Hepatocyte (in vitro differentiated cells): Measurements from ENCODE around the gene ARHGEF37. TPM values are rescaled to one million over a fixed set of nuclear protein-coding genes. Genes with fewer than 3 reads are reported as not detected.

Experiments
- DNase-seq: peaks from one replicate; pipeline ENCODE4 v3.0.0-alpha.2; 2016; ENCODE audit warnings: low spot score
- H2AFZ ChIP-seq: fragments of 200-600 bp; sonication (generic); 2 replicates; pipeline ENCODE4 v1.6.0; 2016; ENCODE audit warnings: antibody characterized with exemption, mild to moderate bottlenecking
- H3K27ac ChIP-seq: fragments of 200-600 bp; sonication (generic); 2 replicates; pipeline ENCODE4 v1.5.1; 2016; ENCODE audit warnings: mild to moderate bottlenecking
- H3K27me3 ChIP-seq: fragments of 200-600 bp; sonication (generic); 2 replicates; pipeline ENCODE4 v1.6.1; 2016
- H3K36me3 ChIP-seq: fragments of 200-600 bp; sonication (generic); replicated peaks from 2 replicates; pipeline ENCODE4 v1.5.1; 2016; ENCODE audit warnings: low read depth; ENCODE audit not compliant: insufficient read depth
- H3K4me1 ChIP-seq: fragments of 200-600 bp; sonication (generic); 2 replicates; pipeline ENCODE4 v1.5.1; 2016; ENCODE audit warnings: mild to moderate bottlenecking, moderate library complexity; ENCODE audit not compliant: insufficient read depth
- H3K4me2 ChIP-seq: fragments of 200-600 bp; sonication (generic); 2 replicates; pipeline ENCODE4 v1.6.0; 2016
- H3K4me3 ChIP-seq: fragments of 200-600 bp; sonication (generic); 2 replicates; pipeline ENCODE4 v1.5.1; 2016; ENCODE audit warnings: mild to moderate bottlenecking
- H3K79me2 ChIP-seq: fragments of 200-600 bp; sonication (generic); 2 replicates; pipeline ENCODE4 v1.6.0; 2017; ENCODE audit warnings: mild to moderate bottlenecking
- H3K9me2 ChIP-seq: fragments of 200-600 bp; sonication (generic); replicated peaks from 2 replicates; pipeline ENCODE4 v1.6.0; 2017; ENCODE audit warnings: mild to moderate bottlenecking; ENCODE audit not compliant: insufficient read depth
- H3K9me3 ChIP-seq: fragments of 200-600 bp; sonication (generic); 2 replicates; pipeline ENCODE4 v1.5.1; 2016; ENCODE audit warnings: low read depth, mild to moderate bottlenecking
- H4K20me1 ChIP-seq: fragments of 200-600 bp; sonication (generic); 2 replicates; pipeline ENCODE4 v1.6.0; 2016; ENCODE audit warnings: mild to moderate bottlenecking; ENCODE audit not compliant: insufficient read depth, poor library complexity, severe bottlenecking
- EZH2 ChIP-seq: fragments of 200-600 bp; sonication (generic); IDR thresholded peaks from 2 replicates; pipeline ENCODE4 v1.6.1; 2016; ENCODE audit warnings: antibody characterized with exemption, mild to moderate bottlenecking, borderline replicate concordance
- EZH2phosphoT487 ChIP-seq: fragments of 200-600 bp; sonication (generic); IDR thresholded peaks from one replicate; pipeline ENCODE4 v1.6.1; 2018; ENCODE audit warnings: antibody characterized with exemption, mild to moderate bottlenecking, low read depth, moderate library complexity; ENCODE audit not compliant: unreplicated experiment, severe bottlenecking
- WGBS: methylation state at CpG from one replicate; pipeline ENCODE4 v1.1.6; 2016; ENCODE audit warnings: low lambda C conversion rate; ENCODE audit errors: missing lambda C conversion rate; 5-methylcytosine and 5-hydroxymethylcytosine counted together
- polyA plus RNA-seq: library from polyadenylated mRNA; unstranded; fragments of >200 nt; fragmentation: Nextera tagmentation; extraction: Ambion mirVana; gene quantifications from 2 replicates; pipeline ENCODE4 v1.2.1, GENCODE V29; 2016
- small RNA-seq: library from RNA; depleted of rRNA; stranded (forward); fragments of <200 nt; gene quantifications from one replicate; pipeline ENCODE3, GENCODE V24; 2014
- total RNA-seq: library from RNA; depleted of rRNA; stranded (reverse); fragments of >200 nt; gene quantifications from 2 replicates; pipeline ENCODE4 v1.2.3, GENCODE V29; 2014
- TF ChIP-seq, protein P1 (sequence below): fragments of 200-600 bp; sonication (generic); IDR thresholded peaks from 2 replicates; pipeline ENCODE4 v1.5.1; 2016; ENCODE audit warnings: antibody characterized with exemption, mild to moderate bottlenecking; ENCODE audit not compliant: poor library complexity

ARHGEF37 gene
- total and polyA plus RNA-seq, 2 experiments from 2014 or later = 2.3 to 2.9 TPM

DNA sequence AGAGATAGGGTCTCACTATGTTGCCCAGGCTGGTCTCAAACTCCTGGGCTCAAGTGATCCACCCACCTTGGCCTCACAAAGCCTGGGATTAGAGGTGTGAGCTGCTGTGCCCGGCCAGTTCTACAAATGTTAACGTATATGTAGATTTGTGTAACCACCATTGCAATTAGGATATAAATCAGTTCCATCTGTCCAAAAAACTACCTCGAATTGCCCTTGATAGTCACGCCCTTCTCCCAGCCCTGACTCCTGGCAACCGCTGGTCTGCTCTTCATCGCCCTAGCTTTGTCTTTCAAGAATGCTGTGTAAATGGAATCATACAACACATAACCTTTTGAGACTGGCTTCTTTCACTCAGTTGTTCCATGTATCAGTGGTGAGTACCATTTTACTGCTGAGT lies 102.7 kb downstream of the ARHGEF37 start:
- Histone ChIP-seq H3K27ac (no peak overlapping the region), H3K36me3 (no peaks in the 10 kb centered on the region), H3K4me2 (no peak overlapping the region), H3K4me3 (no peak overlapping the region), H3K27me3 (no peaks in the 10 kb centered on the region), H3K9me3 (no peaks in the 10 kb centered on the region), H3K4me1 (peaks cover 7% of the 10 kb centered on the region), H2AFZ (no peak overlapping the region), H3K9me2 (no peaks in the 10 kb centered on the region), H4K20me1 (no peaks in the 10 kb centered on the region), H3K79me2 (no peaks in the 10 kb centered on the region)
- WGBS = 80% methylated on average over 6 of the region's 6 CpGs
- TF ChIP-seq EZH2 (no peak), EZH2phosphoT487 (no peak)
- TF ChIP-seq, protein P1, sequence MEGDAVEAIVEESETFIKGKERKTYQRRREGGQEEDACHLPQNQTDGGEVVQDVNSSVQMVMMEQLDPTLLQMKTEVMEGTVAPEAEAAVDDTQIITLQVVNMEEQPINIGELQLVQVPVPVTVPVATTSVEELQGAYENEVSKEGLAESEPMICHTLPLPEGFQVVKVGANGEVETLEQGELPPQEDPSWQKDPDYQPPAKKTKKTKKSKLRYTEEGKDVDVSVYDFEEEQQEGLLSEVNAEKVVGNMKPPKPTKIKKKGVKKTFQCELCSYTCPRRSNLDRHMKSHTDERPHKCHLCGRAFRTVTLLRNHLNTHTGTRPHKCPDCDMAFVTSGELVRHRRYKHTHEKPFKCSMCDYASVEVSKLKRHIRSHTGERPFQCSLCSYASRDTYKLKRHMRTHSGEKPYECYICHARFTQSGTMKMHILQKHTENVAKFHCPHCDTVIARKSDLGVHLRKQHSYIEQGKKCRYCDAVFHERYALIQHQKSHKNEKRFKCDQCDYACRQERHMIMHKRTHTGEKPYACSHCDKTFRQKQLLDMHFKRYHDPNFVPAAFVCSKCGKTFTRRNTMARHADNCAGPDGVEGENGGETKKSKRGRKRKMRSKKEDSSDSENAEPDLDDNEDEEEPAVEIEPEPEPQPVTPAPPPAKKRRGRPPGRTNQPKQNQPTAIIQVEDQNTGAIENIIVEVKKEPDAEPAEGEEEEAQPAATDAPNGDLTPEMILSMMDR = no peak
- no peak for DNase-seq

GRCh38 chr5:149684371-149684770 lies 103.1 kb downstream of the ARHGEF37 start:
- Histone ChIP-seq H3K4me2 (no peak overlapping the region), H3K9me3 (no peaks in the 10 kb centered on the region), H3K27me3 (no peaks in the 10 kb centered on the region), H3K4me1 (peaks cover 7% of the 10 kb centered on the region), H4K20me1 (no peaks in the 10 kb centered on the region), H3K79me2 (no peaks in the 10 kb centered on the region), H3K4me3 (no peak overlapping the region), H3K27ac (no peak overlapping the region), H3K36me3 (no peaks in the 10 kb centered on the region), H3K9me2 (no peaks in the 10 kb centered on the region), H2AFZ (no peak overlapping the region)
- TF ChIP-seq EZH2phosphoT487 (no peak), EZH2 (no peak)
- TF ChIP-seq, protein P1 = no peak
- no peak for DNase-seq
- 59% methylated on average over 4 of the region's 4 CpGs for WGBS

Small RNAs within 50 kb of the gene (small RNA-seq; reads per million reads assigned to genes)
- gene RNU6-588P = not detected

Other genes starting within 250 kb of the ARHGEF37 start
- 18.7 and 19.6 TPM in 2 replicates for gene GRPEL2, start 236.0 kb upstream of the ARHGEF37 start, total RNA-seq
- gene GRPEL2, start 236.0 kb upstream of the ARHGEF37 start, polyA plus RNA-seq = 6.7 and 7.6 TPM in 2 replicates
- 8.9 and 9.1 TPM in 2 replicates for gene PCYOX1L, start 223.5 kb upstream of the ARHGEF37 start, total RNA-seq
- gene PCYOX1L, start 223.5 kb upstream of the ARHGEF37 start, polyA plus RNA-seq = 12.9 and 14.4 TPM in 2 replicates
- 0.60 TPM in 1 of 2 replicates, not detected in the other for gene IL17B, start 202.2 kb upstream of the ARHGEF37 start, total RNA-seq
- gene IL17B, start 202.2 kb upstream of the ARHGEF37 start, polyA plus RNA-seq = 0.27 TPM in 1 of 2 replicates, not detected in the other
- 220 and 231 TPM in 2 replicates for gene CSNK1A1, start 30.1 kb upstream of the ARHGEF37 start, total RNA-seq
- gene CSNK1A1, start 30.1 kb upstream of the ARHGEF37 start, polyA plus RNA-seq = 102 and 106 TPM in 2 replicates
- 2.4 and 3.8 TPM in 2 replicates for gene PPARGC1B, start 148.8 kb downstream of the ARHGEF37 start, total RNA-seq
- 2.5 and 4.9 TPM in 2 replicates for gene PPARGC1B, start 148.8 kb downstream of the ARHGEF37 start, polyA plus RNA-seq